ENCODE results near the gene MPO. TPM values are rescaled to one million over a fixed set of nuclear protein-coding genes. Genes with fewer than 3 reads are reported as not detected.

The MPO gene
- total RNA-seq, 1 experiment from 2014 or later = 0.19 TPM

GRCh38 chr17:58245428-58246103, 35.2 kb downstream of the MPO start:
- intact Hi-C loops (cut with micrococcal nuclease) = no loop called here
- H3K4me3 Mint-ChIP-seq (ENCODE audit: unreplicated experiment) = no peak overlapping the region
- H3K27me3 Mint-ChIP-seq (ENCODE audit: insufficient read depth, unreplicated experiment) = peaks cover 63% of the 10 kb centered on the region
- H3K9me3 Mint-ChIP-seq (ENCODE audit: unreplicated experiment) = no peaks in the 10 kb centered on the region
- H3K36me3 Mint-ChIP-seq (ENCODE audit: insufficient read depth, unreplicated experiment) = no peaks in the 10 kb centered on the region
- CTCF ChIA-PET = no interaction called here
- H3K27ac Mint-ChIP-seq (ENCODE audit: low read depth, unreplicated experiment) = no peak overlapping the region
- DNase-seq (ENCODE audit: unreplicated experiment) = no peak
- H3K4me1 Mint-ChIP-seq (ENCODE audit: insufficient read depth, unreplicated experiment) = no peaks in the 10 kb centered on the region
- no TSS peak for BruUV-seq (replicated peaks)
- TF ChIP-seq CTCF (IDR thresholded peaks at IDR 0.05; ENCODE audit: unreplicated experiment) = no peak
- POLR2A ChIA-PET = no interaction called here

GRCh38 chr17:58244963-58245362, 35.8 kb downstream of the MPO start:
- Mint-ChIP-seq H3K9me3 (ENCODE audit: unreplicated experiment) (no peaks in the 10 kb centered on the region), H3K27me3 (ENCODE audit: insufficient read depth, unreplicated experiment) (peaks cover 65% of the 10 kb centered on the region), H3K4me3 (ENCODE audit: unreplicated experiment) (no peak overlapping the region), H3K4me1 (ENCODE audit: insufficient read depth, unreplicated experiment) (no peaks in the 10 kb centered on the region), H3K36me3 (ENCODE audit: insufficient read depth, unreplicated experiment) (no peaks in the 10 kb centered on the region), H3K27ac (ENCODE audit: low read depth, unreplicated experiment) (no peak overlapping the region)
- no peak for DNase-seq (ENCODE audit: unreplicated experiment)
- BruUV-seq (replicated peaks) = no TSS peak
- ChIA-PET POLR2A (no interaction called here), CTCF (no interaction called here)
- intact Hi-C loops (cut with micrococcal nuclease) = no loop called here
- TF ChIP-seq CTCF (IDR thresholded peaks at IDR 0.05; ENCODE audit: unreplicated experiment) = no peak

GRCh38 chr17:58242171-58242784, 38.5 kb downstream of the MPO start:
- Mint-ChIP-seq H3K36me3 (ENCODE audit: insufficient read depth, unreplicated experiment) (no peaks in the 10 kb centered on the region), H3K4me3 (ENCODE audit: unreplicated experiment) (no peak overlapping the region), H3K4me1 (ENCODE audit: insufficient read depth, unreplicated experiment) (no peaks in the 10 kb centered on the region), H3K9me3 (ENCODE audit: unreplicated experiment) (no peaks in the 10 kb centered on the region), H3K27ac (ENCODE audit: low read depth, unreplicated experiment) (no peak overlapping the region), H3K27me3 (ENCODE audit: insufficient read depth, unreplicated experiment) (peaks cover 90% of the 10 kb centered on the region)
- ChIA-PET POLR2A (no interaction called here), CTCF (interaction anchor here (0.6 kb wide), 1 partner anchor 921 kb away, joined by 3 read pairs; no protein-coding TSS in a partner anchor)
- TF ChIP-seq CTCF (IDR thresholded peaks at IDR 0.05; ENCODE audit: unreplicated experiment) = no peak
- BruUV-seq (replicated peaks) = no TSS peak
- DNase-seq (ENCODE audit: unreplicated experiment) = peak; percentile 21
- intact Hi-C loops (cut with micrococcal nuclease) = no loop called here

GRCh38 chr17:58239987-58240386, 40.7 kb downstream of the MPO start:
- intact Hi-C loops (cut with micrococcal nuclease) = no loop called here
- Mint-ChIP-seq H3K27ac (ENCODE audit: low read depth, unreplicated experiment) (no peak overlapping the region), H3K4me1 (ENCODE audit: insufficient read depth, unreplicated experiment) (no peaks in the 10 kb centered on the region), H3K36me3 (ENCODE audit: insufficient read depth, unreplicated experiment) (no peaks in the 10 kb centered on the region), H3K9me3 (ENCODE audit: unreplicated experiment) (no peaks in the 10 kb centered on the region), H3K27me3 (ENCODE audit: insufficient read depth, unreplicated experiment) (peaks cover 98% of the 10 kb centered on the region), H3K4me3 (ENCODE audit: unreplicated experiment) (no peak overlapping the region)
- no peak for DNase-seq (ENCODE audit: unreplicated experiment)
- CTCF ChIA-PET = no interaction called here
- TF ChIP-seq CTCF (IDR thresholded peaks at IDR 0.05; ENCODE audit: unreplicated experiment) = no peak
- BruUV-seq (replicated peaks) = no TSS peak
- POLR2A ChIA-PET = no interaction called here

Measured in MCF 10A (cell line).